Activated naive CD4-positive, alpha-beta T cell treated with anti-CD3 and anti-CD28 coated beads, Interleukin-2, amount 10 ng/mL, durations not matched to agents 5 hours and 36 hours (primary cell): ENCODE results near the gene ASTN1. TPM values are rescaled to one million over a fixed set of nuclear protein-coding genes. Genes with fewer than 3 reads are reported as not detected.

ENCODE experiments used
- microRNA-seq: library from miRNA; unstranded; fragments of <30 nt; microRNA quantifications from one replicate; pipeline ENCODE4 v1.2.0, GENCODE V29; 2022; ENCODE audit warnings: borderline microRNAs expressed, borderline replicate concordance
- total RNA-seq, 2 experiments: library from RNA; stranded (reverse); gene quantifications; one replicate each; pipeline ENCODE4 v1.2.3, GENCODE V29; 2021

Gene ASTN1
- not detected for total RNA-seq

GRCh38 chr1:177164380-177165068 is at the start of gene ASTN1:
ASTN1 (minus strand) TSS chr1:177164712; CDS start chr1:177164676, 36 bp downstream.

DNA sequence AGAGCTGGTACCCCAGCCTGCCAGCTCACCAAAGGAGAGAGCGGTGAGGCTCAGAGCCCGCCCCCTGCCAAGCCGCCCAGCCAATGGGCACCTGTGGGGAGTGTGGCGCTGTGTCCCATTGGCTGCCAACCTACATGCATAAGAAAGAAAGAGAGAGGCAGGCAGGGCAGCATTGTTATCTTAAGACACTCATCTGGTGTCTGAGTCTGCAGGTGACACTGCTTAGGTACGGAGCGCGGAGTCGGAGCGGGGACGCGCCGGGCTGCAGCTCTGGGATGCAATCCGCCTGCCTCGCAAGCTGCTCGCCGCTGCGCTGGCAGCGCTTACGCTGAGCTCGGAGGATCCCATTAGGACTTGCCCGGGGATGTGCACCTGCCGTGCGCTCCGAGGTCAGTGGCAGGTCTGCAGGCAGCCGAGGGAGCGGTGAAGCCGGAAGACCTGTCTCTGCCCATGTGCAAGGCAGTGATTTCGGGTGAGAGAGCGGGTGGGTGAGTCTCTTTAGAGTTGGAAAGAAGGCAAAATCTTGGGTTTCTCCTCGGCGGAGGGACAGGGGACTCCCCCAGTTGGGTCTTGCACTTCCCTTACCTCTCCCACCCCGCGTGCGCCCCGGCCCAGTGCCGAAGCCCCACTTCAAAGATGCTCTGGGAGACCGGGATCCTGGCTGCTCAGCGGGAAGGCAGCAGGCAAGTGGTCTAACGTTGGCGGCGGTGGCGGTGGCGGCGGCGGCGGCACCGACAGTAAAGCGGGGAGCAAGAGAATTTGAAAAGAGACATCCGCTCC is 6.4 kb upstream of the ASTN1 start, which contains the start of gene BRINP2:
Gene BRINP2 (plus strand): TSS at position 203 of the 780 bp plus-strand sequence. CDS start 58,919 bp downstream, outside the sequence.

Small RNA genes within 50 kb of the gene (microRNA-seq; reads per million reads assigned to microRNA genes)
- gene MIR488: not detected

Other genes with a start within 250 kb of the ASTN1 start
- not detected for gene BRINP2, start 6.2 kb upstream of the ASTN1 start, total RNA-seq